GM19438 (cell line): ENCODE data around the gene SLC11A1.

ENCODE experiments used
- ATAC-seq: cut with Tn5 transposase; IDR thresholded peaks from one replicate; pipeline ENCODE4 v1.9.1; 2021; ENCODE audit warnings: low read depth; ENCODE audit not compliant: unreplicated experiment

SLC11A1 gene

GRCh38 chr2:218431878-218432277 lies 49.8 kb downstream of the SLC11A1 start:
- ATAC-seq = no peak

- ATAC-seq = no peak
Observed at GRCh38 chr2:218432676-218433365, 50.7 kb downstream of the SLC11A1 start.

GRCh38 chr2:218434456-218434855 lies 52.4 kb downstream of the SLC11A1 start:
- ATAC-seq = no peak

- ATAC-seq = no peak
Observed at GRCh38 chr2:218435003-218435982, 53.2 kb downstream of the SLC11A1 start.

GRCh38 chr2:218436992-218437391 lies 54.9 kb downstream of the SLC11A1 start:
- ATAC-seq = no peak

- no peak for ATAC-seq
Observed at GRCh38 chr2:218437969-218438368, 55.9 kb downstream of the SLC11A1 start.

GRCh38 chr2:218438596-218438995 lies 56.5 kb downstream of the SLC11A1 start:
- ATAC-seq = no peak

- ATAC-seq = no peak
Observed at GRCh38 chr2:218444692-218445357, 62.8 kb downstream of the SLC11A1 start.

GRCh38 chr2:218445602-218446001 lies 63.5 kb downstream of the SLC11A1 start:
- ATAC-seq = no peak
